ENCODE results near the gene ATP13A3.

DNA sequence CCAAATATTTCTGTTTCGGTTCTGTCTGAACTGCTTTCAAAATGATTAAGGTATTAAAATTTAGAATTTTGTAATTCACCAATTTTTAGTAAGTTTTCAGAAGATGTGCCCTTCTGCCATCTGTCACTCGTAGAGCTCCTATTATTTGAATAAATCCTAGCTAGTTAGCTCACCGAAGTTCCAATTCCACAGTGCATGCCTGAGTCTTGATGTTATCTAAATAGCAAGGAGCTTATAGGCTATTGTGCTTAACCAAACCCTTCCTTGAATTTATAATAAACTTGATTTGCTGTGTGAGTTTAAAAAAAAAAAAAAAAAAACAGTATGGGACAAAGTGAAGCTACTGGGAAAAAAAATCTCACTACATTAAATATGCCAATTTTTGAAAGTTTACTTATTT lies 18.7 kb downstream of the ATP13A3 start:
- TF ChIP-seq CEBPB (IDR thresholded peaks at IDR 0.05; ENCODE audit: low read depth, low read length) (no peak), POLR2A (IDR thresholded peaks at IDR 0.05; ENCODE audit: low read depth, low read length) (no peak), NFE2L2 (IDR thresholded peaks at IDR 0.05; ENCODE audit: low read depth, low read length) (no peak), RFX5 (IDR thresholded peaks at IDR 0.05; ENCODE audit: low read depth, low read length) (no peak), SMC3 (IDR thresholded peaks at IDR 0.05; ENCODE audit: low read depth, low read length) (no peak)
- TF ChIP-seq, protein P1, sequence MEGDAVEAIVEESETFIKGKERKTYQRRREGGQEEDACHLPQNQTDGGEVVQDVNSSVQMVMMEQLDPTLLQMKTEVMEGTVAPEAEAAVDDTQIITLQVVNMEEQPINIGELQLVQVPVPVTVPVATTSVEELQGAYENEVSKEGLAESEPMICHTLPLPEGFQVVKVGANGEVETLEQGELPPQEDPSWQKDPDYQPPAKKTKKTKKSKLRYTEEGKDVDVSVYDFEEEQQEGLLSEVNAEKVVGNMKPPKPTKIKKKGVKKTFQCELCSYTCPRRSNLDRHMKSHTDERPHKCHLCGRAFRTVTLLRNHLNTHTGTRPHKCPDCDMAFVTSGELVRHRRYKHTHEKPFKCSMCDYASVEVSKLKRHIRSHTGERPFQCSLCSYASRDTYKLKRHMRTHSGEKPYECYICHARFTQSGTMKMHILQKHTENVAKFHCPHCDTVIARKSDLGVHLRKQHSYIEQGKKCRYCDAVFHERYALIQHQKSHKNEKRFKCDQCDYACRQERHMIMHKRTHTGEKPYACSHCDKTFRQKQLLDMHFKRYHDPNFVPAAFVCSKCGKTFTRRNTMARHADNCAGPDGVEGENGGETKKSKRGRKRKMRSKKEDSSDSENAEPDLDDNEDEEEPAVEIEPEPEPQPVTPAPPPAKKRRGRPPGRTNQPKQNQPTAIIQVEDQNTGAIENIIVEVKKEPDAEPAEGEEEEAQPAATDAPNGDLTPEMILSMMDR (conservative IDR thresholded peaks at IDR 0.05; ENCODE audit: low read depth, low read length) = no peak
- TF ChIP-seq, protein P2, sequence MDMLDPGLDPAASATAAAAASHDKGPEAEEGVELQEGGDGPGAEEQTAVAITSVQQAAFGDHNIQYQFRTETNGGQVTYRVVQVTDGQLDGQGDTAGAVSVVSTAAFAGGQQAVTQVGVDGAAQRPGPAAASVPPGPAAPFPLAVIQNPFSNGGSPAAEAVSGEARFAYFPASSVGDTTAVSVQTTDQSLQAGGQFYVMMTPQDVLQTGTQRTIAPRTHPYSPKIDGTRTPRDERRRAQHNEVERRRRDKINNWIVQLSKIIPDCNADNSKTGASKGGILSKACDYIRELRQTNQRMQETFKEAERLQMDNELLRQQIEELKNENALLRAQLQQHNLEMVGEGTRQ (IDR thresholded peaks at IDR 0.05; ENCODE audit: low read depth, low read length) = no peak

All from IMR-90 (cell line).